Measurements from ENCODE around the gene RNASE8.

Gene RNASE8

DNA sequence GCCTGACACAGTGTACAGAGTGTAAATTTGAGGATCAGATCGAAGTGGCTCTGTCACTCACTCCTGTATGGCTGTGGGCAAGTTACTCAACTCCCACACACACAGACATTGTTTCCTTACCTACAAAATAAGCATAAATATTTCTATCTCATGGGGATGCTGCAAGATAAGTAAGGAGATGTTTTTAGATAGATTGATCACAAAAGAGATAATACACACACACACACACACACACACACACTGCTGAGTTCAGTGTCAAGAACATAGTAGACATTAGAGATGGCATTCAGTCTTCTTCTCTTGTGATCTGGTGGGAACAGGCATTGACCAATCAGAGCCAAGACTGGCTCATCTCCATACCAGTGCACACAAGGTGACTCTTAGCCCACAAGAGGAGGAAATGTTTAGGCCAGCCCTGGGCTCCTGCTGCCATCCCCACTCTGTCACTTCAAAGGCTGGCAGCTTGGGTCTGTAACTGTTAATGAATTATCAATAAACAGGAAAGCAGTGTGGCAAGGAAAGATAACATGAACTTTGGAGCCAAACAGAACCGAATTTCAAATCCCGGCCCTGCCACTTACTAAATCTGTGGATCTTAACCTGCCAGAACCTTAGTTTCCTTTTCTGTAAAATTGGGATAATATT is 3.4 kb upstream of the RNASE8 start:
- DNase-seq: no peak

DNA sequence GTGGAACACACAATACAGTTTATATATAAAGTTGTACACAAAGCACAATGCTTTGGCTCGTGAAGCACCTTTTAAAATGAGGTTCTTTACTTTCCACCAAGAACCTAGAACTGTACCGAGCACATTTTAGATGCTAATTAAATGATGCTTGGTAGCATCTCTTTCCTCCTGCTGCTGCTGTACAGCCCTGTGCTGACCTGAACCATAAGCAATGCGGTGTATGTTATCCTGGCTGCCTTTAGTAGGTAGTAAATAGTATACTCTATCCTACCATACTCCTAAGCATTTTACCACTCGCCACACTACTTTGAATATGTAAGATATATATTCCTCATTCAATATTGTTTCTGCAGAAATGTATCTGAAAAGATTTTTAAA is 2.9 kb upstream of the RNASE8 start:
- DNase-seq: no peak

DNA sequence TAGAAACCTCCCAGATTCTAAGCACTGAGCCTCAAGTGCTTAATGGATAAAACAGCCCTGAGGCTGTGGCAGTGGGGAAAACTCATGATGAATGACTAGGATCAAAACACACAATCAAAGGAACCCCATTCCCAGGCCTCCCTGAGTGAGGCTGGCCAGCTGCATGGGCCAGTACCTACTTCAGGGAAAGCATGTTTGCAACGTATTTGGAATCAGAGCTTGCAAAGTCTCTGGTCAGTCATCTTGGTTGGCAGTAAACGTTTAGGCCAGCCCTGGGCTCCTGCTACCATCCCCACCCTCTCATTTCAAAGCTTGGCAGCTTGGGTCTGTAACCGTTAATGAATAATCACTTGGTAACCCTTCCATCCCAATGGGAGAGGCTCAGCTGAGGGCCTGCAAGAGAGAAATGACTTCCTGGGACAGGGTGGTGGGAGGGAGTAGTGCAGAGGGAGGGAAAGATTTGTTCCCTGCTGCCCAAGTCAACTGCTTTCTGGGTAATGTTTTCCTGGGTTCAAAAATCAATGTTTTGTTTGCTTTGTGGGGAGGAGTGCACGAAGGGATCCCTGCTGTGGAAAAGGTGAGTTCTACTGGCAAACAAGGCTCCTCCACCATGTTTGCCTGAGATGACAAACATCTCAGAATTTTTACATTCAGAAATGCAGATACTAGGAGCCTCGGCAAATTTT is 2.0 kb upstream of the RNASE8 start:
- no peak for DNase-seq

GRCh38 chr14:21056520-21057163 is 980 bp upstream of the RNASE8 start:
- DNase-seq: no peak

- DNase-seq: no peak
Observed at GRCh38 chr14:21058903-21059302, 1.3 kb downstream of the RNASE8 start.

- DNase-seq: no peak
Observed at GRCh38 chr14:21059842-21060613, 2.4 kb downstream of the RNASE8 start.

DNA sequence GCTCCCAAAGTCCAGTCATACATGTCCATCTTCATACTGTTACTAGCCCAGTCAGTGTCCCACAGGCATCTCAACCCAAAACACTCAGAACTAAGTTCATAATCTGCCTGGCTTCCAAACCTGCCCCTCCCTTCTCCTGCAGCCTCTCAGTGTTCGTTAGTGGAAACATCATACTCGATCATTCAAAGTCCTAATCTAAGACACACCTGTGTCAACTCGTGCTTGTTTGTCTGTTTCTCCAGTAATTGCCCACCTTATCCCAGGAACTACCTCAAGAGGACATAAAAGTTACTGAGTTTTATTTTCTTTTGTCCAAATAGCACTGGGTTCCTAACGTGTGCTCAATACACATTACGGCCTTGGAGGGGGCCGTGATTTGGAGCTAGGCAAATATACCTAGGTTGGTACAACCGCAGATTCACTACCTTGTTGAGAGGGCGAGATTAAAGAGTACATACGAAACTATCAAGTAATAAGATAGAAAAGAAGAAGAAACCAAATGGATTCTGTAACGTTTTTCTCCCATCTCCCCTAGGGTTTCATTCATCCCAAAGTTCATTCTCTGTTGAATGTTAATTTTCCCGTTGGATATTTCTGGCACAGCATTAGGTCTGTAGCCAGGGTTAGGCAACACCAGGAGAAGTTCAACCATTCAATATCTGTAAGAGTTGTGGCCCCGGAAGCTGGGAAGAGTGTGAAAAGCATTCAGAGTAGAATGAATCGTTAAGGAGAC is 3.2 kb downstream of the RNASE8 start:
- no peak for DNase-seq

- no peak for DNase-seq
Observed at GRCh38 chr14:21061347-21061668, 3.7 kb downstream of the RNASE8 start.

GRCh38 chr14:21063479-21063878 is 5.9 kb downstream of the RNASE8 start:
- no peak for DNase-seq

DNA sequence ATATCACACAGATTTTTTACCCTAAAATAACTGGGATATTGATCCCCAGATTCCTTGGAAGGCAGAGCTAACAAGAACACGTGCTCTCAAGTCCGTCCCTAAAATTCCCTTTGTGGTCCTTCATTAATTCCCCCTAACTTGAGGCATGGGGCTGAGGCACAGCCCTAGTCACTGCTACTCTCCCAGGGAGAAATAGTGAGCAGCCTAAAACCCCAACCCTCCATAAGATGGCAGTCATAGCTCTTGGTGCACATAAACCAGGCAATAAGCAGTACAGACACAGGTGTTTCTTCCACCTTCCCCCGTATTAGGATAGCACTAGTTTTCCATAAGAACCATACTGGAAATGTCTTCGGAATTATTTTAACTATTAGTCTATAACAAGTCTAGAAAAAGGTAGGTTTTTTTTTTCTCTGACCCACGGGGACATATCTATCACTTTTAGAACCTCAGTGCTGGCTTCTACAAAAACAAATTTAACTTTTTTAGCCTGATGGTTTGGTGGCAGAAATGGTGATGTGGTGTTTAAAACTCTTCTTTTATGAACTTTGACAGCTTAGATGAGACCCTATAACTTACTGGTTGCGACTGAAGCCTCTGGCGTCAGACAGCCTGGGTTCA is 9.4 kb downstream of the RNASE8 start:
- DNase-seq: no peak

- peak; percentile 63 for DNase-seq
Observed at GRCh38 chr14:21068521-21069387, 11.1 kb downstream of the RNASE8 start.

DNA sequence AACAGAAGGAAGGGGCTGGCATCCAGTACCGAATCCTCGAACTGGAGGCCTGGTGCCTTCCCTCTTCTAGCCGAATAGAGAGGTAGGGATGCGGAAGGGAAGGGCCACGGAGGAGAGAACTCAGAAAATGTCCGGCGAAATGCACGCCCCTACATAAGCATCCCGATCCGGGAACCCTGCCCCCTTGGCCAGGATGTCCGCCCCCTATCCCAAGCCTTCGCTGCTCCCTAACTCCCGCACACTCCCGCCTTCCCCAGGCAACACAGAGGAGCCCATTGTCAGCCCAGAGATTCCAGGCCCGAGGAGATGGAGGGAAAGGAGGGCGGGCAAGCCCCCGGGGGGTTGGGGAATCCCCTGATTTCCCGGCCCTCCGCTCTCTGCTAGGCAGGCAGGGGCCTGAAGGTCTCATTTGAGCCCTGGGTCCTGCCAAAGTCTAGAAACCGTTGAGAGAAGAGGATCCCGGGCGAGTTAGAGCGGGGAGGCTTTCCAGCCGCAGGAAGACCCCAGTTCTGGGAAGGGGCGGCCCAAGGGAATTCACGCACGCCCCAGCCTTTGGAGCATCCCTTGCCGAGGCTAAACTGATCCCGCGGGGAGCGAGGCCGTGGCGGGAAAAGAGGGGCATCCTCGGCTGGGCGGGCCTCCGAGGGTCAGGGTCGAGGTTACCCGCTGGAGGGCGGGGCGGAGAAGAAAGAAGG is 11.9 kb downstream of the RNASE8 start:
- peak; percentile 54 for DNase-seq

DNA sequence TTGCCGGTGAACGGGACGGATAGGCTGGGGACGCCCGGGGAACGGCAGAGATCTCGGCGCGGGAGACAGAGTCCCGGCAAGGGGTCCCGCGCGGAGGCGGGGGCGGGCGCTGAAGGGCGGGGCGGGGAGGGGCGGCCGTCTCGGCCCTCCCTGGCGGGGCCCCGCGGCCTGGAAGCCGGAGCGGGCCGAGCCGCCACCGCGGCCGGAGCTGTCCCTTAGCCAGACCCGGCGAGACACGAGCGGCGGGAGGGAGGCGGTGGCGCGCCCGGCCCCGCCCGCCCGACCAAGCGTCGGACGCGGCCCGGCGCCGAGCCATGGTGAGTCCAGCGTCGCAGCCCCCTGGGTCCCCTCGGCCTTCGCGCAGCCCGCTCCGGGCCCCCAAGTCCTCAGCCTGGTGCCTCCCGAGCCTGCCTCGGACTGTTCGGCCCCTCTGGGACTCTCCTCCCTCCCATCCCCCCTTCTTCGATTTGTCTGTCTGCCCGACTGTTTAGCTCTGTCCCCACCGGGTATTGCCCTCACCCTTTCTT is 12.5 kb downstream of the RNASE8 start, which contains the start of gene ARHGEF40:
ARHGEF40 (plus strand) TSS at position 222 of the 527 bp plus-strand sequence; CDS start at position 315, 93 bp downstream.
- peak; percentile 39 for DNase-seq

DNA sequence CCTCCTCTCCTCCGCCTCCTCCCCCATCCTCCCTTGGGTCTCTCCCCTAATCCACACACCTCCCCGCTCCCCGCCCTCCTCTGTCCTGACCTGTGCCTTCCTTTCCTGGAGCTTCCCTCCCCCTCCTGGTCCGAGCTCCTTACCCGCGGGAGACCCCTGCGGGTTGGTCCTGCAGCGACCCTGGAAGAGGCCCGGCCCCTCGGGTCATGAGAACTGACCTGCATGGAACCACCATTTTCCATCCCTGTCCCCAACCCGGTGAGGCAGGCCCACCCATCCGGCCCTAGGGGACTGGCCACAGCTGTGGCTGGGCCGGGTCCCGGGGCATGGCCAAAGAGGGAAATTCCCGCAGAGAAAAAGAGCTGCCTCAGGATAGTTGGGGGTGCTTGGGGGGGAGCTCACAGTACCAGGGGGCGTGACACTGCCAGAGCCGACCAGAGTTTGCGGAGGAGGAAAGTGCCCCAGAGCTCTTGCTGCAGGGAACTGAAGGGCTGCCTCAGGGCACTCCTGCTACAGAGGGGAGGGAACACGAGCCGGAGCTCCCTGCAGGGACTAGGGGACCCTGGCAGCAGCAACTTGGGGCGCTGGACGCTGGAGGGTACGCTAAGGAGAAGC is 13.1 kb downstream of the RNASE8 start:
- DNase-seq: peak; percentile 49

DNA sequence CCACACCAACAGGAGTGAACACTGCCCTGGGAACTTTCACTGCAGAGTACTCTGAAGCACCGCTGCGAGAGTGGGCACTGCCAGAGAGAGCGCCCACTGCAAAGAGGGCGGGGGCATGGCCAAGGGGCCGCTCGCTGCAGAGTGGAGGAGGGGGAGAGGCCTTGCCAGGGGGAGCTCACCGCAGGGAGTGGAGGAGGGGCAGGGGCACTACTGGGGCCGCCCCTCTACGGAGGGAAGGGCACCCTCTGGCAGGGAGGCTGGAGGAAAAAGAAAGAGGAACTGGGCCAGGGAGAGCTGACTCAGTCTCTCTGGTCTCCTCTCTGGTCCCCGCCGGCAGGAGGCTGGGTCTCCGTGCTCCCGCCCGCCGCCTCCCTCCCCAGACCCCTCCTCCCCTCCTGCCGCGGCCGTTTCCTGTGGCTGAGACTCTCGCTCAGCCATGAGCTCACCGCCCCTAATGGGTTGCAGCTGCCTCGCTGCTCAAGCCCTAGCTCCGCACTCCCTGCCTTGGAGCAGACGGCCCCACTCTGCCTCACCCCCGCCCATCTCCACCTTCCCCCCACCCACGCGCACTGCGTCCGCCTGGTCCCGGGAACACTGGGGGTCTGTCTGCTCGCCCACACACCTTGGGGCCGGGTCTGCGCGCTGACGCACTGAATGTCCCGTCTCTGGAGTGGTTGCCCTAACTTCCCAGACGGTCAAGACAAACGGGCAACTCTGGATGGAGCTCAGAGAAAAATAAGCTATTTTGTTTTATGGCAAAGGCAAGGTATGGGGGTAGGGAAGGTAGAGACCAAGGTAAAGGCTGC is 13.8 kb downstream of the RNASE8 start:
- peak; percentile 51 for DNase-seq

DNA sequence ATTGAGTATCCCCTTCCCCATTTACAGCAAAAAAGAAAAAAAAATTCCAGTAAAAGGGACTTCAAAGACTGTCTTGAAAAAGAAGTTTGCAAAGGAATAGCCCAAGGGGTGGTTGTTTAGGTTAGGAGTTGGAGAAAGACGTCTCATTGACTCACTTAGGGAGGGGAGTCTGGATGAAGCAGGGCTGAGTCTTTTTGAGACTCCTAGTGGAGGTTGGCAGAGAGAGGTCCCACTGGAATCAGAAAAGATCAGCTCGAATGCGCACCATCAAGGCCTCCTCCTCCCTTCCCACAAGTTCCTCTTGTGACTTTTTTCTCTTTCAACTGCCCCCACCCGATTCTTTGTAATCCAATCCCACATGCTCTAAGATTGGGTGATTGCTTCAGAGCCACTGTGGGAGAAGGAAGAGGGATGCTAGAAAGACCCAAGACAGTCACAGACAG is 14.4 kb downstream of the RNASE8 start:
- DNase-seq: no peak

- DNase-seq: no peak
Observed at GRCh38 chr14:21072781-21073339, 15.2 kb downstream of the RNASE8 start.

DNA sequence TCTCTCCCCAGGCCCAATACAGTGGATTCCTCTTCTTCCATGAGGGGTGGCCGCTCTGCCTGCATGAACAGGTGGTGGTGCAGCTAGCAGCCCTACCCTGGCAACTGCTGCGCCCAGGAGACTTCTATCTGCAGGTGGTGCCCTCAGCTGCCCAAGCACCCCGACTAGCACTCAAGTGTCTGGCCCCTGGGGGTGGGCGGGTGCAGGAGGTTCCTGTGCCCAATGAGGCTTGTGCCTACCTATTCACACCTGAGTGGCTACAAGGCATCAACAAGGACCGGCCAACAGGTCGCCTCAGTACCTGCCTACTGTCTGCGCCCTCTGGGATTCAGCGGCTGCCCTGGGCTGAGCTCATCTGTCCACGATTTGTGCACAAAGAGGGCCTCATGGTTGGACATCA is 16.3 kb downstream of the RNASE8 start:
- DNase-seq: no peak

Data from activated T-cell treated with anti-CD3 and anti-CD28 coated beads, Interleukin-2, amount 50 U/mL, for 1 hour (primary cell).